ENCODE data around the gene ACSS3. TPM values are rescaled to one million over a fixed set of nuclear protein-coding genes. Genes with fewer than 3 reads are reported as not detected.
"Not testable (repeated sequence)": the region's sequence is repeated elsewhere in the genome, so short reads cannot be mapped to it uniquely, and the experiment has no call there.

Gene ACSS3
- total RNA-seq, 1 experiment from 2014 or later: not detected

GRCh38 chr12:81159856-81160255 lies 82.0 kb downstream of the ACSS3 start:
- in situ Hi-C loops (cut with HindIII; ENCODE audit: low sequenced_read_pairs): no loop called here
- no peak for DNase-seq (ENCODE audit: low spot score)

GRCh38 chr12:81161680-81162079 lies 83.8 kb downstream of the ACSS3 start:
- no peak for DNase-seq (ENCODE audit: low spot score)
- in situ Hi-C loops (cut with HindIII; ENCODE audit: low sequenced_read_pairs): no loop called here

GRCh38 chr12:81162391-81163136 lies 84.7 kb downstream of the ACSS3 start:
- in situ Hi-C loops (cut with HindIII; ENCODE audit: low sequenced_read_pairs): no loop called here
- DNase-seq (ENCODE audit: low spot score): no peak

DNA sequence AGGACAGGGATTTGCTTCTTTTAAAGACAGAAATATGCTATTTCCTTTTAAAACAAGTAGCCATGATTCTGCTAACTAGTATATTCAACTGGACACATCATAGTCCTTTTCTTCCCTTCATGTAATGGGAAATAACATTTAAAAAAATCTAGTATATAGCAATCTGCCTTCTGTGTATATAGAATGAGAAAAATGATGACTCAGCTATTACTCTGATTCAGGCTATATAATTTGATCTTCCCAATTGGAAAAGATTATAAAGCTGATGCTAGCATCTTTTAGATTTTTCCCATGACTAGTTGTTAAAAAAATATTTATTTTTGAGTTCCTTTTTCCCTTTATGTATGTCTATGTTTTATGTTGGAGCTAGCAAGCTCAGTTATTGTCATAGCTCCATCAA lies 86.9 kb downstream of the ACSS3 start:
- in situ Hi-C loops (cut with HindIII; ENCODE audit: low sequenced_read_pairs): no loop called here
- no peak for DNase-seq (ENCODE audit: low spot score)

DNA sequence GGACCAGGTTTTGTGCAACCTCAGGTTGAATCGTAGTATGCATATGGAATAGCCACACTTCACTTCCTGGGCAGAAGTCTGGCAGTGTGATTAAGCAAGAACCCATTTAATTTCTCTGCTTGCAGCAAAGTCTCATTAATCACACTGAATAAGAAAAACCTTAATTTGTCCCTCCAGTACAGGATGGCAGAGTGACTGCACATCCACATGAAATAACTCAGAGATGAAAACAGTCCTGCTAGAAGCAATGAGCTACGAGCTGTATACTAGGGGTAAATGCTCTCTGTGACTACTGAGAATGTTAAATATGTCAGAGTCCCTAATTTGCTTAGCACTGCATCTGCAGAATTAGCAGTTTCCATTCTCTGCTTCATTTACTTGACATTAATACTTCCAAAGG lies 88.9 kb downstream of the ACSS3 start:
- DNase-seq (ENCODE audit: low spot score): no peak
- in situ Hi-C loops (cut with HindIII; ENCODE audit: low sequenced_read_pairs): no loop called here

GRCh38 chr12:81167694-81168093 lies 89.8 kb downstream of the ACSS3 start:
- no peak for DNase-seq (ENCODE audit: low spot score)
- in situ Hi-C loops (cut with HindIII; ENCODE audit: low sequenced_read_pairs): no loop called here

DNA sequence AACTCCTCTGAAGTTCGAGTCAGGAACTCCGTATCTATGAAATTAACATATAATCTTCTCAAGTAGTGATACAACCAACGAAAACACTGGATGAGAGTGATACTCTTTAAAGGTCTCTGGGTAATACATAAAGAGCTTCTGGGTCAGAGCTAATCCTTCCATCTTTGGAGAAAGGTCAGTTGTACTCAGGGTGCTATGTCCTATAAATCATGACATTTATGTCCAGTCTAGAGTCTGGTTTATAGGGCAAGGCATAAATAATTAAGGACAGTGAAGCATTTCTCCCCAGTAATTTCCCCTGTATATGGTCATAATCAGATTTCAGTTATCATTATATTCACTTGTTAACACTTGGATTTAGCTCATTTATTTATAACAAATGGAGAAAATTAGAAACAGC lies 90.6 kb downstream of the ACSS3 start:
- in situ Hi-C loops (cut with HindIII; ENCODE audit: low sequenced_read_pairs): no loop called here
- no peak for DNase-seq (ENCODE audit: low spot score)

DNA sequence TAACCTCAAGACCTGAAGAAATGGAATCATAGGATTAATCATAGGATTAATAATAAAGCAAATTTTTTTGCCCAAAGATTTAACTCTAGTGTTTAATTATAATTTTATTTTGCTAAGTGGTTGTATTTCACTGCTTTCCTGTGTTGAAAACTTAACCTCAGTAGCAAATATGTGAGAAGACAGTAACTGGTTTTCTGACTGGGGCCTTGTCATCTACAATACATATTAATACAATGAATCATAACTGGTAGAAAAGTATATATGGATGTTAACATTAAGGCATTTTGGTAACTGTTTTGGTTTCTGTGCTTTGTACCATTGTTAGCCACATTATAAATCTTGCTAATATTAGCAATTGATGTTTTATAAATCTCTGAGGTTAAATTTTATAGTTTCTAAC lies 92.2 kb downstream of the ACSS3 start:
- no peak for DNase-seq (ENCODE audit: low spot score)
- in situ Hi-C loops (cut with HindIII; ENCODE audit: low sequenced_read_pairs): no loop called here

DNA sequence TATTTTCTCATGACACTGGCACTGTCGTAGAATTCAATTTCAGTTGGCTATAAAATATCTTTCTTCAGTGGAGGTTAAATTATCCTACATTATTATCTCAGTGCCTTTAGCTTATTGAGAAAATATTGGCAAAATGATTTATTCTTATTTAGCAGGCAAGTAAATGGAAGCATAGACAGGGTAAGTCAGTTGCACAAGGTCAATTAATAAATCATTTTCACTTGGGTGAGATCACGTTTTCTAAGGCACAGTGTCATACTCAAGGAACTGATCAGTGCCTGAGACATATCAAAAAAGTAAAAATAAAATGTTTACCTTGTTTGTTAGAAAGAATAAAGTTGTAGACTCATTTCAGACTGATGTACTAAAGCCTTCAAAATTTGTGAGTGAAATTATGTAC lies 95.0 kb downstream of the ACSS3 start:
- in situ Hi-C loops (cut with HindIII; ENCODE audit: low sequenced_read_pairs): no loop called here
- DNase-seq (ENCODE audit: low spot score): no peak

DNA sequence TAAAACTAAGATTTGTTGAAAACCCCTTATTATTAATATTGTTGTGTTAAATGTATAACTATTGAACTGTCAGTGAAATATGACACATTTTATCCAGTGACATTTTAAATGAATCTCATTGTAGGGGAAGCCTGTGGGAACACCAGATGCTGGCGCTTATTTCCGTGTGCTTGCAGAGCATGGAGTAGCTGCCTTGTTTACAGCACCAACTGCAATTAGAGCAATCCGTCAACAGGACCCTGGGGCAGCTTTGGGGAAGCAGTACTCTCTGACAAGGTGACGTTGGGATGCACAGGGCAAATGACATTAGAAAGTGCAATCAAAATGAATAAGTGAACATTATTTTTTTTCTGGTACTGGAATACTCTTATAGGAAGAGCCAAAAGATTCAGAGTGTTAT lies 96.8 kb downstream of the ACSS3 start:
- in situ Hi-C loops (cut with HindIII; ENCODE audit: low sequenced_read_pairs): no loop called here
- no peak for DNase-seq (ENCODE audit: low spot score)

DNA sequence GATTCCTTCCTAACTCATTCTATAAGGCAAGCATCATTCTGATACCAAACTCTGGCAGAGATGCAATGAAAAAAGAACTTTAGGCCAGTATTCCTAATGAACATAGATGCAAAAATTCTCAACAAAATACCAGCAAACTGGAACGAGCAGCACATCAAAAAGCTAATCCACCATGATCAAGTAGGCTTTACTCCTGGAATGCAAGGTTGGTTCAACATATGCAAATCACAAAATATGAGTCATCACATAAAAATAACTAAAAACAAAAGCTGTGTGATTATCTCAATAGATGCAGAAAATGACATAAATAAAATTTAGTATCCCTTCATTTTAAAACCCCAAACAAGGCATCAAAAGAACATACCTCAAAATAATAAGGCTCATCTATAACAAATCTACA lies 98.9 kb downstream of the ACSS3 start:
- no peak for DNase-seq (ENCODE audit: low spot score)
- in situ Hi-C loops (cut with HindIII; ENCODE audit: low sequenced_read_pairs): no loop called here

DNA sequence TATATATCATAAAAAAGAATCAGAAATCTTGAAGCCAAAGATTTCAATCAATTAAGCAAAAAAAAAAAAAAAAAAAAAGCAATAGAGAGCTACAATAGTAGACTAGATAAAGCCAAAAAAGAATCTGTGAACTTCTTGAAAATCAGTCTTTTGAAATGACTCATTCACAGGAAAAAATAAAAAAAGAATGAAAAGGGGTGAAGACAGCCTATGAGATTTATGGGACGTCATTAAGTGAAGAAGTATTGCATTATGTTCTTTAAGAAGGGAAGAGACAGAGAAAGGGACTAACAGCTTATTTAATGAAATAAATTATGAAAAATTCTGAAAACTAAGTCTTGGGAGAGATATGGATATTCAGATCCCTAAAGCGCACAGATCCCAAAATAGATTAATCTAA lies 103.8 kb downstream of the ACSS3 start:
- DNase-seq (ENCODE audit: low spot score): no peak
- in situ Hi-C loops (cut with HindIII; ENCODE audit: low sequenced_read_pairs): no loop called here

GRCh38 chr12:81187686-81188085 lies 109.8 kb downstream of the ACSS3 start:
- in situ Hi-C loops (cut with HindIII; ENCODE audit: low sequenced_read_pairs): no loop called here
- DNase-seq (ENCODE audit: low spot score): no peak

DNA sequence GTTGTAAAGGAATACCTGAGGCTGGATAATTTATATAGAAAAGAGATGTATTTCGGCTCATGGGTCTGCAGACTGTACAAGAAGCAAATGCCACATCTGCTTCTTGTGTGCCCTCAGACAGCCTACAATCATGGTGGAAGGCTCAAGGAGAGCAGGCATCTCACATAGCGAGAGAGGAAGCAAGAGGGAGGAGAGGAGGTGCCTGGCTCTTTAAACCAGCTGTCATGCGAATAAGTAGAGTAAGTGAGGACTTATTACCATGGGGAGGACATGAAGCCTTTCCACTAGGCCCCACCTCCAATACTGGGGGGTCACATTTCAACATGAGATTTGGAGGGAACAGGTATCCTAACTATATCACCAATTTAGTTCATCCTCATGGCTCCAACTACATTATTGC lies 118.7 kb downstream of the ACSS3 start:
- in situ Hi-C loops (cut with HindIII; ENCODE audit: low sequenced_read_pairs): no loop called here
- no peak for DNase-seq (ENCODE audit: low spot score)

GRCh38 chr12:81200561-81200960 lies 122.7 kb downstream of the ACSS3 start:
- DNase-seq (ENCODE audit: low spot score); in situ Hi-C loops (cut with HindIII; ENCODE audit: low sequenced_read_pairs): not testable (repeated sequence)

GRCh38 chr12:81203671-81204204 lies 125.9 kb downstream of the ACSS3 start:
- in situ Hi-C loops (cut with HindIII; ENCODE audit: low sequenced_read_pairs): no loop called here
- DNase-seq (ENCODE audit: low spot score): no peak

- in situ Hi-C loops (cut with HindIII; ENCODE audit: low sequenced_read_pairs): no loop called here
- no peak for DNase-seq (ENCODE audit: low spot score)
Observed at GRCh38 chr12:81205416-81205815, 127.5 kb downstream of the ACSS3 start.

- DNase-seq (ENCODE audit: low spot score): no peak
- in situ Hi-C loops (cut with HindIII; ENCODE audit: low sequenced_read_pairs): no loop called here
Observed at GRCh38 chr12:81206429-81206828, 128.6 kb downstream of the ACSS3 start.

- in situ Hi-C loops (cut with HindIII; ENCODE audit: low sequenced_read_pairs): no loop called here
- no peak for DNase-seq (ENCODE audit: low spot score)
Observed at GRCh38 chr12:81207173-81207572, 129.3 kb downstream of the ACSS3 start.

DNA sequence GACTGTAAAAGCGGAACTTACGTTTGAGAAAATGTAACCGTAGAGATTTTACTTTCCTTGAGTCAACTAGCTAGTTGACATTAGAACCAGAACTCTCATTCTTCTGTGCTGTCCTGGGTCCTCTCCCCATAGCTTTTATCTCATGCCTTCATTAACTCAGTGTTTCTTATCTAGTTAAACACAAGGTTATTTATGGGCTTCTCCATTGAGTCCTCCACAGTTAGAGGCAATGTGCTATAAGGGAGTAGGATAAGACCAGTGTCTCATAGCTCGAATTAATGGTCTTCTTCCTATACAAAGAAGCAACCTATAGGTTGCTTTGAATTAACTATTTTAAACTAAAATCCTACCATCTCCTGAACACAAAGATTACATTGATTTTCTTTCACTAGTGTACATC lies 129.8 kb downstream of the ACSS3 start:
- no peak for DNase-seq (ENCODE audit: low spot score)
- in situ Hi-C loops (cut with HindIII; ENCODE audit: low sequenced_read_pairs): no loop called here

GRCh38 chr12:81208187-81208911 lies 130.5 kb downstream of the ACSS3 start:
- in situ Hi-C loops (cut with HindIII; ENCODE audit: low sequenced_read_pairs): no loop called here
- DNase-seq (ENCODE audit: low spot score): no peak
